HG03342 (cell line): ENCODE data around the gene KLF17.

Source experiments
- ATAC-seq: cut with Tn5 transposase; IDR thresholded peaks from one replicate; pipeline ENCODE4 v1.9.1; 2021; ENCODE audit warnings: mild to moderate bottlenecking, moderate library complexity; ENCODE audit not compliant: unreplicated experiment

KLF17 gene, protein sequence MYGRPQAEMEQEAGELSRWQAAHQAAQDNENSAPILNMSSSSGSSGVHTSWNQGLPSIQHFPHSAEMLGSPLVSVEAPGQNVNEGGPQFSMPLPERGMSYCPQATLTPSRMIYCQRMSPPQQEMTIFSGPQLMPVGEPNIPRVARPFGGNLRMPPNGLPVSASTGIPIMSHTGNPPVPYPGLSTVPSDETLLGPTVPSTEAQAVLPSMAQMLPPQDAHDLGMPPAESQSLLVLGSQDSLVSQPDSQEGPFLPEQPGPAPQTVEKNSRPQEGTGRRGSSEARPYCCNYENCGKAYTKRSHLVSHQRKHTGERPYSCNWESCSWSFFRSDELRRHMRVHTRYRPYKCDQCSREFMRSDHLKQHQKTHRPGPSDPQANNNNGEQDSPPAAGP

GRCh38 chr1:44118682-44119081, at the start of gene KLF17:
KLF17 (plus strand) TSS chr1:44118821; CDS start chr1:44118908, 87 bp downstream.
- ATAC-seq: no peak

DNA sequence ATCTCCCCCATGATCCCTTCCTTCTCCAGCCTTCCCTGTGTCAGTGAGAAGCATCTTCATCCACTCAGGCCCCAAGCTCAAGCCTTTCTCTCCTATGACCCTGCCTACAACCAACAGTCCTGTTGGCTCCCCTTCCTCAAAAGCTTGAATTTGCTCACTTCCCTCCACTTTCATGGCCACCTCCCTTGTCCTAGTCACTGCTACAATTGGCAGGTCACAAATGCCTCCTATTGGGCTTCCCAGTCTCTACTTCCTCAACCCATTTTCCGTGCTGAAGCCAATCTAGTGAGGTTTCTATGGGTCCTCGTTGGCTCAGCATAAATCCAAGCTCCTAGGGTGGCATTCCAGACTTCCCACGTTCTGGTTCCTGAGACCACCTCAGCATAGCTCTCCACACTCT, 47.2 kb upstream of the KLF17 start:
- ATAC-seq: no peak

- no peak for ATAC-seq
Observed at GRCh38 chr1:44072204-44072603, 46.4 kb upstream of the KLF17 start.

GRCh38 chr1:44072821-44073220, 45.8 kb upstream of the KLF17 start:
- no peak for ATAC-seq

GRCh38 chr1:44073528-44073927, 45.1 kb upstream of the KLF17 start:
- ATAC-seq: no peak

DNA sequence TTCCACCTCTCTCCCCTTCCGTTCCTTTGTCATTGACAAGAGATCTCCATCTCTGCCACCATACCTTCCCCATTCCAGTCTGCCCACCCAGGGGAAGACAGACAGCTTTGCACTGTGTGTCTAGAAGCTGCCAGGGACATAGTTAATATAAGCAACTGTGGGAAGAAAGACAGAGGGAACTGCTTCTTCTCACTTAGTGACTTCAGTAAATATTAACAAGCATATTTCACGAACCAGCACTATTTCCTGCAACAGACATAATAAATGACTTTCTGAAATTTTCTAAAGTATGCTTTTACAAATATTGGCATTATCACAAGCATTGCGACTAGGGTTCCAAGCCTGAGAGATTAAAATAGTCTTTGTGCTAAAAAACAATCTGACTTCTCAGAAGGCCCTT, 44.2 kb upstream of the KLF17 start:
- ATAC-seq: no peak

DNA sequence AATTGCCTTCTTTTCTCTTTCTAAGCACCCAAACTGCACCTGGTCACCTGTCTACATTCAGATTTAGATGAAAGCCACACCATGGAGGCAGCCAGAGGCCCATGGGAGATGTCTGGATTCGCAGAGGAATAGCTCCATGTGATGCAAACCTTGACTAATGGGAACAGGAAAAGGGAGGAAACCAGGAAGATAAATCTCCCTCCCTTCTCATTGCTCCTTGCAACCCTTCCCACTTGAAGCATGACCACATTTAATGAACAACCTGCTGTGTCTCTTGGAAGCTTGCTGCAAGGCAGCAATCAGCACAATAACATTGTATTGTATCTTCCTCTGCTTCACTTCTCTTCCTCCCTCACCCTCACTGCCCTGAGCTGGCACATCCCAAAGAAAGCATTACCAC, 42.6 kb upstream of the KLF17 start:
- no peak for ATAC-seq

GRCh38 chr1:44077421-44077820, 41.2 kb upstream of the KLF17 start:
- ATAC-seq: no peak

- no peak for ATAC-seq
Observed at GRCh38 chr1:44078104-44078503, 40.5 kb upstream of the KLF17 start.

DNA sequence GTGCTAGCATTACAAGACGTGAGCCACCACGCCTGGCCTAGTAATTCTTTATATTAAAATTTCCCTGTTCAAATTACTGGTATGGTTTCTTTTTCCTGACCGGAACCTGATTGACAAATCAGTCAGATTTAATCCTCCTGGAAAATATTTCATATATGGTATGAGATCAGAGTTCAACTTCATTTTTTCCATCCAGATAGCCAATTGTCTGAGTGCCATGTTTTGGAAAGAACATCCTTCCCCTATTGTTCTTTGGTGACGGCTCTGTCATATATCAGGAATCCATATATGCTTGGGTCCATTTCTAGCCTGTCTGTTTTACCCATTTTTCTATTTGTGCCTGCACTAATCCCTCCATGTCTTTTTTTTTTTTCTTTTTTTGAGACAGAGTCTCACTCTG, 39.1 kb upstream of the KLF17 start:
- no peak for ATAC-seq

- ATAC-seq: no peak
Observed at GRCh38 chr1:44084998-44085675, 33.5 kb upstream of the KLF17 start.

DNA sequence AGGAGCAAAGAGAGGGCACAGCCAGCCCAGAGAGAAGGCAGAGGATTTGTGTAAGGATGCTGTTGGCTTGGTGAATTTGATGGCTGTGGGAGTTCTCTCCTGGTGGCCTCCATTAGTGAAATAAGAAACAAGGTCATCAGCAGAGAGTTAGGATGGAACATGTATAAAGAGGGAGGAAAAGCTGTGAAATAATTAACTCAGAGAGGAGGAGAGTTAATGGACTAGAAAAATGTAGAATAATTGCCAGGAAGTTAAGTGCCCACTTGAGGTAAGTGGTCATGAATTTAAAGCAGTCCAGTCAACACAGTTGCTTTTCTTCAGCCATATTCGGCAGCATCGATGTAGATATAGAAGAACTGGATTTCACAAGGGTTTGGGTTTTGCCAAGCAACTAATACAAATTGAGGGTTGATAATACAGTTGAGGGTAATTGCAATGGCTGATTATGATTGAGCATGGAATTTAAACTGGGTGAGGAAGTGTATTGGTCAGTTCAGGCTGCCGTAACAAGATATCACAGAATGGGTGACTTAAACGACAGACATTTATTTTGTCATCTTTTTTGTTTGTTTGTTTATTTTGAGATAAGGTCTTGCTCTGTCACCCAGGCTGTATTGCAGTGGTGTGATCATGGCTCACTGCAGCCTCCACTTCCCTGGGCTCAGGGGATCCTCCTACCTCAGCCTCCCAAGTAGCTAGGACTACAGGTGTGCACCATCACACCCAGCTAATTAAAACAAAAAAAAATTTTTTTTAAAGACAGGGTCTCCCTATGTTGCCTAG, 31.7 kb upstream of the KLF17 start:
- no peak for ATAC-seq

DNA sequence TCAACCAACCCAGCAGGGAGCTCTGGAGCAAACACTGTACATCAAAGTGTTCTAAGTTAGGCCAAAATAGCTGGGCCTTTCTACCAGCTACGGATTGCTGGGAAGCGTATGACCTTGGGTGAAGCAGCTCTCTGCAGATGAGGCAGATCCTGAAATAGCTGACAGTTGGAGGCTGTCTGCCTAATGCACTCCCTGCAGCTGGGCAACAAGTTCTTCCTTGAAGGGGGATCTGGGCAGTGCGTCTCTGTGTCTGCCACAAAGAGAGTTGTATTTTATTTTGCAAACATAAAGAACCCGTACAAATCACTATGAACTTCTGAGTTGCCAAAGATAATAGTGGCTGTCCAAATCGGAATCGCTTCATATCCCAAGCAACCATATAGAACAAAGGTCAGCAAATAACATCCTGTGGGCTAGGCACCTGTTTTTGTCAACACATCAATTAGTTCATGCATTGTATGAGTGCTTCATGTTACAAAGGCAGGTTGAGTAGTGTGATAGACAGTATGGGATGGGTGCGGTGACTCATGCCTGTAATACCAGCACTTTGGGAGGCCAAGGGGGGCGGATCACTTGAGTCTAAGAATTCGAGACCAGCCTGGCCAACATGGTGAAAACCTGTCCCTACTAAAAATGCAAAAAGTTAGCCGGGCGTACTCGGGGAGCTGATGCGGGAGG, 29.1 kb upstream of the KLF17 start:
- ATAC-seq: no peak

GRCh38 chr1:44090429-44091252, 28.0 kb upstream of the KLF17 start:
- no peak for ATAC-seq

DNA sequence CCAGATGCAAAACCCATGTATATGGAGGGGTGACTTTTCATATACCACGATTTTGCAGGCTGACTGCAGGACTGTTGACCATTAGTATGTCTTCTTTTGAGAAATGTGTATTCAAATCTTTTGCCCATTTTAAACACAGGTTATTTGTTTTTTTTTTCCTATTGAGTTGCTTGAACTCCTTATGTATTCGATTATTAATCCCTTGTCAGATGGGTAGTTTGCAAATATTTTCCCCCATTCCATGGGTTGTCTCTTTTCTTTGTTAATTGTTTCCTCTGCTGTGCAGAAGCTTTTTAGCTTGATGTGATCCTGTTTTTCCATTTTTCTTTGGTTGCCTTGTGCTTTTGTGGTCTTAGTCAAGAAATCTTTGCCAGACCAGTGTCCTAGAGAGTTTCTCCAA, 24.6 kb upstream of the KLF17 start:
- ATAC-seq: no peak

DNA sequence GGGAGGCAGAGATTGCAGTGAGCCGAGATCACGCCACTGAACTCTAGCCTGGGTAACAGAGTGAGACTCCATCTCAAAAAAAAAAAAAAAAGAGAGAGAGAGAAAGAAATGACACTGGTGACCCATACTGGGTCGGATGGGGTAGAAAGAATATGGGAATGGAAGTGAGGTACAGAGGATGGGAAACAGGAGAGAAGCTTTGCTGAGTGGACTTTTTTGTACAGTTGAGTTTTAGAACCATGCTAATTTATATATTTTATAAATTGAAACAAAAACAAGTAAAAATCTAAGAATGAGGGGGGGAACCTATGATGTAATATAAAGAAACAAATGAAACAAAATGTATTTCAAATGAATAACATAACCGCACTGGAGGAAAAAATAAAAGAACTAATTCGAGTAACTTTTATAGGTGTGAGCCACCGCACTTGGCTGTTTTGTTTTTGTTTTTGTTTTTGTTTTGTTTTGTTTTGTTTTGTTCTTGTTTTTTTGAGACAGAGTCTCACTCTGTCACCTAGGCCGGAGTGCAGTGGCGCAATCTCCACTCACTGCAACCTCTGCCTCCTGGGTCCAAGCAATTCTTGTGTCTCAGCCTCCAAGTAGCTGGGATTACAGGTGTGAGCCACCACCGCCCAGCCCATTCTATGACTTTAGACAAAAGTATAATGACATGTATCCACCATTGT, 18.3 kb upstream of the KLF17 start:
- no peak for ATAC-seq

GRCh38 chr1:44101328-44101727, 17.3 kb upstream of the KLF17 start:
- ATAC-seq: no peak

DNA sequence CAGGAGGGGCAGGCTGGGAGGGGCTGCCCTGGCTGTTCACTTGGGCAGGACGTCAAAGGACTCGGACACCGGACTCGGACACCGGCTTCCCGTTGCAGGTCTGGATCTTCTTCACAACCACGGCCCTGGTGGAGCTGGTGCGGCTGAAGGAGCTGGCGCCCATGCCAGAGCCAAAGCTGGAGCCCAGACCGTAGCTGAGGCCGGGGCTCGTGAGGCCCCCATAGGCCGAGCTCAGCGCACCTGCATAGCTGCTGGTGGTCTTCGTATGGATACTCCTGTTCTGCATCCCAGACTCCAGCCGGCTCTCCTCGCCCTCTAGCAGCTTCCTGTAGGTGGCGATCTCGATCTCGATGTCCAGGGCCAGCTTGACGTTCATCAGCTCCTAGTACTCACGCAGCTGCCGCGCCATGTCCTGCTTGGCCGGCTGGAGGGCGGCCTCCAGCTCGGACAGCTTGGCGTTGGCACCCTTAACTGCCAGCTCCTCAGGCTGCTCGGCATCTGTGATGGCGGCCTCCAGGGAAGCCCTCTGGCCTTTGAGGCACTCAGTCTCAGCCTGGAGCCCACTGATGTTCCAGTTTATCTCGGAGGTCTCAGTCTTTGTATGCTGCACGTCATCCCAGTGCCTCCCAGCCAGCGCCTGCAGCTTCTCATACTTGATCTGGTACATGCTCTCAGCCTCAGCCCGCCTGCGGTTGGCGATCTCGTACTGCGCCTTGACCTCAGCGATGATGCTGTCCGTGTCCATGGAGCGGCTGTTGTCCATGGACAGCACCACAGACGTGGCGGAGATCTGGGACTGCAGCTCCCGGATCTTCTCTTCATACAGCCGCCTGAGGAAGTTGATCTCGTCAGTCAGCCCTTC, 15.1 kb upstream of the KLF17 start:
- ATAC-seq: no peak

GRCh38 chr1:44105810-44106209, 12.8 kb upstream of the KLF17 start:
- ATAC-seq: no peak
